Psoas muscle (tissue), 8 donors: Measurements from ENCODE around the gene PDIA2. TPM values are rescaled to one million over a fixed set of nuclear protein-coding genes. Genes with fewer than 3 reads are reported as not detected.

Source experiments
- ATAC-seq, 4 donors: fragments of 200-7000 bp; cut with Tn5 transposase; one replicate each; pipeline ENCODE4 v1.9.1; 2020; ENCODE audit warnings: moderate library complexity in 3 of 4, mild to moderate bottlenecking in 2 of 4
- DNase-seq, 2 donors: peaks; one replicate each; pipeline ENCODE4 v3.0.0-alpha.2; 2020
- H3K27ac ChIP-seq: fragments of 200-600 bp; one replicate; pipeline ENCODE4 v1.8.0; 2022
- H3K27me3 ChIP-seq, 3 donors: fragments of 200-600 bp in 1 of 3; one replicate each; pipeline versions ENCODE4 v1.6.1 to v1.8.0; 2013 to 2022; ENCODE audit warnings: low read length in 2 of 3, mild to moderate bottlenecking in 2 of 3, moderate library complexity in 1 of 3; ENCODE audit not compliant: insufficient read depth in 3 of 3
- H3K36me3 ChIP-seq, 2 donors: fragments of 200-600 bp in 1 of 2; one replicate each; pipeline versions ENCODE4 v1.6.1 to v1.8.0; 2013 to 2022; ENCODE audit warnings: low read depth in 1 of 2, mild to moderate bottlenecking in 1 of 2, moderate library complexity in 1 of 2; ENCODE audit not compliant: insufficient read depth in 1 of 2
- H3K4me1 ChIP-seq: fragments of 200-600 bp; one replicate; pipeline ENCODE4 v1.8.0; 2022
- H3K4me3 ChIP-seq: fragments of 200-600 bp; one replicate; pipeline ENCODE4 v1.8.0; 2022; ENCODE audit warnings: mild to moderate bottlenecking
- H3K9me3 ChIP-seq: fragments of 200-600 bp; one replicate; pipeline ENCODE4 v1.8.0; 2022
- WGBS, 3 donors: extraction: QIAGEN DNeasy Blood & Tissue Kit; methylation state at CpG; one replicate each; pipeline versions ENCODE4 v1.1.6 to v1.1.7; 2013; 5-methylcytosine and 5-hydroxymethylcytosine counted together
- intact Hi-C, 2 donors: fragments of 100-400 bp; cut with DNase I; formaldehyde crosslinking; loops; one replicate each; pipeline versions ENCODE4 v1.11.0 to v1.14.2; 2022
- polyA plus RNA-seq, 3 donors: library from polyadenylated mRNA; stranded (reverse); fragments of 200-250 nt; gene quantifications; one replicate each; pipeline ENCODE4 v1.2.3, GENCODE V29; 2013
- total RNA-seq, 4 donors: library from RNA; stranded (reverse); fragmentation: NEBNext Ultra II Directional in 2 of 4; extraction: Animal tissue kit (Norgen Biotek cat#: 25700) in 2 of 4; gene quantifications; one replicate each; pipeline versions ENCODE4 v1.2.1 to v1.2.4, GENCODE V29; 2021 to 2023
- TF ChIP-seq, protein P1 (sequence below): fragments of 200-600 bp; IDR thresholded peaks from one replicate; pipeline ENCODE4 v1.8.0; 2022; ENCODE audit warnings: antibody characterized with exemption
- donor health status: healthy with polysubstance abuse.
- donor health status: DM: no; HTN: no; CAD: no; lungs with moderate emphysema.
- donor health status: Bipolar disorder and iron deficiency.
- donor health status: healthy.
- donor health status: DM: yes; HTN: yes; CAD: no.
- donor health status: DM: no; HTN: no; CAD: no.
- donor health status: DM: no; HTN: no; CAD: no.
- donor health status: DM: yes; HTN: yes; CAD: no.

The PDIA2 gene
- total and polyA plus RNA-seq, 7 donors = 0.08 to 0.90 (median 0.14) TPM; not detected in 4

DNA sequence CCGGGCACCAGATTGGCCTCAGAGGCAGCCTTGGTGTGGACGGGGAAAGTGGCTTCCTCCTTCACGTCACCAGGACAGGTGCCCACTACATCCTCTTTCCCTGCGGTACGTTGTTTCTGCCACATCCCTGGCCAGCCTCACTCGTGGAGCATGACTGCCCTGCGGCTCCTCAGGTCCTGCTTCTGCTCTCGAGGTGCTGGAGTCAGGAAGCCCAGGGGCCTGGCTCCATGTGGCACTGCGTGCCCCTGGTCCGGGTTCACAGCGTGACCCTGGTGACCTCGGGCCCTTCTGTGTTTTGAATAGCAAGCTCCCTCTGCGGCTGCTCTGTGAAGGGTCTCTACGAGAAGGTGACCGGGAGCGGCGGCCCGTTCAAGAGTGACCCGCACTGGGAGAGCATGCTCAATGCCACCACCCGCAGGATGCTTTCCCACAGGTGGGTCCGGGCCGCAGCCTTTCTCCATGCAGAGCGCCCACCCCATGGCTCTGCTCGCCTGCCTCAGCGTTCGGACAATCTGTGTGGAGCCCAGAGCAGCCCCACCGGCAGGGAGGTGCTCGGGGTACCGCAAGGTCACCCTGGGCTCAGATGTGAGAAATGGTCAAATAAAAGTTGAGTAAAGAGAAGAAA is 20.7 kb upstream of the PDIA2 start:
- Histone ChIP-seq H3K4me3 (no peak overlapping the region), H3K4me1 (no peaks in the 10 kb centered on the region), H3K27ac (no peak overlapping the region), H3K36me3 (peaks cover 7 to 84% of the 10 kb centered on the region in 2 donors), H3K27me3 (no peaks in the 10 kb centered on the region), H3K9me3 (no peaks in the 10 kb centered on the region)
- TF ChIP-seq, protein P1, sequence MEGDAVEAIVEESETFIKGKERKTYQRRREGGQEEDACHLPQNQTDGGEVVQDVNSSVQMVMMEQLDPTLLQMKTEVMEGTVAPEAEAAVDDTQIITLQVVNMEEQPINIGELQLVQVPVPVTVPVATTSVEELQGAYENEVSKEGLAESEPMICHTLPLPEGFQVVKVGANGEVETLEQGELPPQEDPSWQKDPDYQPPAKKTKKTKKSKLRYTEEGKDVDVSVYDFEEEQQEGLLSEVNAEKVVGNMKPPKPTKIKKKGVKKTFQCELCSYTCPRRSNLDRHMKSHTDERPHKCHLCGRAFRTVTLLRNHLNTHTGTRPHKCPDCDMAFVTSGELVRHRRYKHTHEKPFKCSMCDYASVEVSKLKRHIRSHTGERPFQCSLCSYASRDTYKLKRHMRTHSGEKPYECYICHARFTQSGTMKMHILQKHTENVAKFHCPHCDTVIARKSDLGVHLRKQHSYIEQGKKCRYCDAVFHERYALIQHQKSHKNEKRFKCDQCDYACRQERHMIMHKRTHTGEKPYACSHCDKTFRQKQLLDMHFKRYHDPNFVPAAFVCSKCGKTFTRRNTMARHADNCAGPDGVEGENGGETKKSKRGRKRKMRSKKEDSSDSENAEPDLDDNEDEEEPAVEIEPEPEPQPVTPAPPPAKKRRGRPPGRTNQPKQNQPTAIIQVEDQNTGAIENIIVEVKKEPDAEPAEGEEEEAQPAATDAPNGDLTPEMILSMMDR = no peak
- intact Hi-C loops = no loop called here
- 92 to 93% (median 93%) methylated on average over 29 of the region's 29 CpGs for WGBS, 3 donors
- DNase-seq (no peak), ATAC-seq (no peak)

DNA sequence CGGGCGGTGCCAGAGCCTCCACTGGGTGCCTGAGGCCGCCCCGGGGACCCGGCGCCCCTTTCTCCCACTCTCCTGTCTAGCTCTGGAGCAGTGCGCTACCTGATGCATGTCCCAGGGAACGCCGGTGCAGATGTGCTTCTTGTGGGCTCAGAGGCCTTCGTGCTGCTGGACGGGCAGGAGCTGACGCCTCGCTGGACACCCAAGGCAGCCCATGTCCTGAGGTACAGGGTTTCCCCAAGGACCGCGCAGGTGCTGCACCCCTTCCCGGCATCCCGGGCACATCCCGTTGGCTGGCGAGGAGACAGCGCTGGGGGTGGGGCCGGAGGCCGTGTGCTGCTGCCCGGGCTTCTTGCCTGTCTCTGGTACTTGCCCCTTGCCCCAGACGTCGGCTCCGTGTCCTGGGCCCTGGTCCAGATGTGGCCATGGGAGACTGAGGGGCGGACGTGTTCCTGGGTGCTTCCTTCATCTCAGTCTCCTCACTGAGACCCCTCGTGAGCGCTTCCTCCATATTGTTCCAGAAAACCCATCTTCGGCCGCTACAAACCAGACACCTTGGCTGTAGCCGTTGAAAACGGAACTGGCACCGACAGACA is 19.7 kb upstream of the PDIA2 start:
- no peak overlapping the region for H3K4me3 ChIP-seq
- intact Hi-C loops = no loop called here
- TF ChIP-seq, protein P1 = no peak
- no peaks in the 10 kb centered on the region for H3K4me1 ChIP-seq
- DNase-seq (no peak), ATAC-seq (no peak)
- peaks cover 7 to 76% of the 10 kb centered on the region in 2 donors for H3K36me3 ChIP-seq
- no peaks in the 10 kb centered on the region for H3K9me3 ChIP-seq
- 92 to 95% (median 92%) methylated on average over 35 of the region's 35 CpGs for WGBS, 3 donors
- H3K27me3 ChIP-seq = no peaks in the 10 kb centered on the region
- H3K27ac ChIP-seq = no peak overlapping the region

DNA sequence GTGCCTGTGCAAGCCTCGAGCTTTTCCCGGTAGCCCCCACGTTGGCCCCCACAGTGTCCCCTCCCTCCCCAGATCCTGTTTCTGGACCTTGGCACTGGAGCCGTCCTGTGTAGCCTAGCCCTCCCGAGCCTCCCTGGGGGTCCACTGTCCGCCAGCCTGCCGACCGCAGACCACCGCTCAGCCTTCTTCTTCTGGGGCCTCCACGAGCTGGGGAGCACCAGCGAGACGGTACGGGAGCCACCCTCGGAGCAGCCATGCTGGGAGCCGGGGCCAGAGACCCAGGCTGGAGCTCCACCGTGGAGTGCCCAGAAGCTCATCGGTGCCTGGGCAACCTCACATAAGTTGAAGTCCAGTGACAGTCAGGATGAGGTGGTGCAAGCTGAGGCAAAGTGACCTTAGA is 19.0 kb upstream of the PDIA2 start:
- Histone ChIP-seq H3K9me3 (no peaks in the 10 kb centered on the region), H3K36me3 (peaks cover 7 to 71% of the 10 kb centered on the region in 2 donors), H3K27me3 (no peaks in the 10 kb centered on the region), H3K27ac (no peak overlapping the region), H3K4me1 (no peaks in the 10 kb centered on the region), H3K4me3 (no peak overlapping the region)
- ATAC-seq = no peak
- TF ChIP-seq, protein P1 = no peak
- WGBS, 3 donors = 84 to 88% (median 88%) methylated on average over 16 to 17 of the region's 17 CpGs
- DNase-seq = no peak
- intact Hi-C loops = no loop called here

DNA sequence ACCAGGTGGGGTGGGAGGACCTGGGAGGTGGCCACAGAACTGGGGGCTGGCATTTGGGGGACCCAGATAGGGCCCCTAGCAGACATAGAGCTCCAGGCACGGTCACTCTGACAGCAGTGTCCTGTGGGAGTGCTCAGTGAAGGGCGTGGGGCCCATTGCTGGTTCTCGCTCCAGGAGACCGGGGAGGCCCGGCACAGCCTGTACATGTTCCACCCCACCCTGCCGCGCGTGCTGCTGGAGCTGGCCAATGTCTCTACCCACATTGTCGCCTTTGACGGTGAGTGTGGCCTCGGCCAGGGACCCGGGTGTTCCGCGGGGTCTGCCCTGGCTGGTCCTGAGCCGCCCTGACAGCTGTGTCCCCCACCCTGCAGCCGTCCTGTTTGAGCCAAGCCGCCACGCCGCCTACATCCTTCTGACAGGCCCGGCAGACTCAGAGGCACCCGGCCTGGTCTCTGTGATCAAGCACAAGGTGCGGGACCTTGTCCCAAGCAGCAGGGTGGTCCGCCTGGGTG is 18.5 kb upstream of the PDIA2 start:
- no peaks in the 10 kb centered on the region for H3K9me3 ChIP-seq
- H3K36me3 ChIP-seq = peaks cover 7 to 66% of the 10 kb centered on the region in 2 donors
- ATAC-seq = no peak
- no peaks in the 10 kb centered on the region for H3K27me3 ChIP-seq
- no peaks in the 10 kb centered on the region for H3K4me1 ChIP-seq
- no peak overlapping the region for H3K27ac ChIP-seq
- intact Hi-C loops = no loop called here
- H3K4me3 ChIP-seq = no peak overlapping the region
- no peak for DNase-seq
- 79 to 83% (median 82%) methylated on average over 22 to 23 of the region's 23 CpGs for WGBS, 3 donors
- TF ChIP-seq, protein P1 = no peak
